ENCODE data around the gene EIF2B4. TPM values are rescaled to one million over a fixed set of nuclear protein-coding genes. Genes with fewer than 3 reads are reported as not detected.
"Not testable (repeated sequence)": the region's sequence is repeated elsewhere in the genome, so short reads cannot be mapped to it uniquely, and the experiment has no call there.

EIF2B4 gene
- total and polyA plus RNA-seq, 12 donors: 34.2 to 165 (median 46.4) TPM

- WGBS, 4 donors: 16 to 39% (median 33%) methylated on average over 4 to 8 of the region's 8 CpGs
- DNase-seq: peak; percentile 90 to 98 (median 97)
- peak in 1 of 2 donors; percentile 84 for TF ChIP-seq POLR2A (IDR thresholded peaks at IDR 0.05)
- peak; percentile 34 to 77 (median 62) for TF ChIP-seq CTCF (IDR thresholded peaks at IDR 0.05)
- intact Hi-C loops (cut with DNase I): no loop called here
- Histone ChIP-seq H3K36me3 (replicated peaks in 1 of 2) (peaks cover 0 to 4% of the 10 kb centered on the region in 2 donors), H3K27ac (peak overlapping the region; percentile 25 to 99 (median 94)), H3K4me1 (replicated peaks in 1 of 2) (peaks cover 34 to 35% of the 10 kb centered on the region in 2 donors), H3K27me3 (no peaks in the 10 kb centered on the region), H3K4me3 (no peak overlapping the region), H3K9me3 (replicated peaks in 1 of 3) (no peaks in the 10 kb centered on the region)
Observed at GRCh38 chr2:27320958-27321543, 49.1 kb downstream of the EIF2B4 start.

- 82 to 86% (median 84%) methylated on average over 15 of the region's 15 CpGs for WGBS, 4 donors
- intact Hi-C loops (cut with DNase I); H3K27ac ChIP-seq: not testable (repeated sequence)
Observed at GRCh38 chr2:27319839-27320238, 50.3 kb downstream of the EIF2B4 start.

GRCh38 chr2:27316655-27317412, 53.3 kb downstream of the EIF2B4 start:
- Histone ChIP-seq H3K27ac (no peak overlapping the region), H3K9me3 (replicated peaks in 1 of 3) (no peaks in the 10 kb centered on the region), H3K36me3 (replicated peaks in 1 of 2) (no peaks in the 10 kb centered on the region), H3K4me3 (no peak overlapping the region), H3K4me1 (replicated peaks in 1 of 2) (peaks cover 14 to 15% of the 10 kb centered on the region in 2 donors), H3K27me3 (no peaks in the 10 kb centered on the region)
- WGBS, 4 donors: 72 to 85% (median 75%) methylated on average over 7 to 12 of the region's 12 CpGs
- intact Hi-C loops (cut with DNase I): no loop called here
- TF ChIP-seq CTCF (IDR thresholded peaks at IDR 0.05) (no peak), POLR2A (IDR thresholded peaks at IDR 0.05) (no peak)
- peak in 2 of 7 donors; percentile 44 to 47 for DNase-seq

More at GRCh38 chr2:27319839-27320238, 50.3 kb downstream of the EIF2B4 start:
- H3K4me1 ChIP-seq (replicated peaks in 1 of 2): peaks cover 34 to 35% of the 10 kb centered on the region in 2 donors
- not testable (repeated sequence) for DNase-seq; H3K4me3 ChIP-seq; H3K9me3 ChIP-seq (replicated peaks in 1 of 3); H3K36me3 ChIP-seq (replicated peaks in 1 of 2); H3K27me3 ChIP-seq

- H3K27me3 ChIP-seq: no peaks in the 10 kb centered on the region
- DNase-seq: no peak
- H3K36me3 ChIP-seq (replicated peaks in 1 of 2): no peaks in the 10 kb centered on the region
- TF ChIP-seq CTCF (IDR thresholded peaks at IDR 0.05) (no peak), POLR2A (IDR thresholded peaks at IDR 0.05) (no peak)
- intact Hi-C loops (cut with DNase I): no loop called here
- H3K4me1 ChIP-seq (replicated peaks in 1 of 2): no peaks in the 10 kb centered on the region
- H3K9me3 ChIP-seq (replicated peaks in 1 of 3): no peaks in the 10 kb centered on the region
- no peak overlapping the region for H3K4me3 ChIP-seq
- WGBS, 4 donors: 76 to 81% (median 79%) methylated on average over 8 of the region's 8 CpGs
- no peak overlapping the region for H3K27ac ChIP-seq
Observed at GRCh38 chr2:27315122-27315521, 55.0 kb downstream of the EIF2B4 start.
